GM18861 (cell line): Measurements from ENCODE around the gene TTYH2.
"Not testable (repeated sequence)": the region's sequence is repeated elsewhere in the genome, so short reads cannot be mapped to it uniquely, and the experiment has no call there.

ENCODE experiments used
- ATAC-seq: cut with Tn5 transposase; IDR thresholded peaks from one replicate; pipeline ENCODE4 v1.9.1; 2021; ENCODE audit not compliant: unreplicated experiment

The TTYH2 gene

GRCh38 chr17:74259667-74260524 lies 46.5 kb downstream of the TTYH2 start:
- ATAC-seq = no peak

GRCh38 chr17:74260525-74260850 lies 47.1 kb downstream of the TTYH2 start:
- no peak for ATAC-seq

GRCh38 chr17:74262601-74263000 lies 49.2 kb downstream of the TTYH2 start:
- no peak for ATAC-seq

GRCh38 chr17:74267054-74267453 lies 53.7 kb downstream of the TTYH2 start:
- ATAC-seq = not testable (repeated sequence)

- no peak for ATAC-seq
Measured at GRCh38 chr17:74267579-74267978, 54.2 kb downstream of the TTYH2 start.

GRCh38 chr17:74267987-74268499 lies 54.7 kb downstream of the TTYH2 start:
- ATAC-seq = no peak

GRCh38 chr17:74268558-74268957 lies 55.2 kb downstream of the TTYH2 start:
- ATAC-seq = no peak

- ATAC-seq = no peak
Measured at GRCh38 chr17:74270333-74270732, 57.0 kb downstream of the TTYH2 start.

GRCh38 chr17:74271281-74271680 lies 57.9 kb downstream of the TTYH2 start:
- no peak for ATAC-seq

- ATAC-seq = no peak
Measured at GRCh38 chr17:74271901-74272561, 58.7 kb downstream of the TTYH2 start.

- no peak for ATAC-seq
Measured at GRCh38 chr17:74272731-74273201, 59.4 kb downstream of the TTYH2 start.

GRCh38 chr17:74274060-74274708 lies 60.8 kb downstream of the TTYH2 start, which contains the start of gene DNAI2:
TSS of gene DNAI2 (plus strand) at chr17:74274234. CDS start at chr17:74281818, 7,584 bp downstream.
- ATAC-seq = no peak

GRCh38 chr17:74274709-74275340 lies 61.5 kb downstream of the TTYH2 start:
- ATAC-seq = no peak

GRCh38 chr17:74276051-74276476 lies 62.7 kb downstream of the TTYH2 start:
- ATAC-seq = no peak

GRCh38 chr17:74276541-74277009 lies 63.2 kb downstream of the TTYH2 start:
- ATAC-seq = no peak

GRCh38 chr17:74277935-74278334 lies 64.6 kb downstream of the TTYH2 start:
- no peak for ATAC-seq

- not testable (repeated sequence) for ATAC-seq
Measured at GRCh38 chr17:74279617-74280016, 66.2 kb downstream of the TTYH2 start.

GRCh38 chr17:74280093-74280513 lies 66.7 kb downstream of the TTYH2 start:
- no peak for ATAC-seq

GRCh38 chr17:74281799-74282198 lies 68.4 kb downstream of the TTYH2 start:
- no peak for ATAC-seq

- not testable (repeated sequence) for ATAC-seq
Measured at GRCh38 chr17:74282274-74282586, 68.9 kb downstream of the TTYH2 start.
